Neural cell (in vitro differentiated cells): Measurements from ENCODE around the gene MAGI2. TPM values are rescaled to one million over a fixed set of nuclear protein-coding genes. Genes with fewer than 3 reads are reported as not detected.

Experiments
- H2AFZ ChIP-seq: fragments of 200-600, 300-800 bp; sonication (generic), shearing (Covaris generic); 2 replicates; pipeline ENCODE4 v1.6.0; 2014; ENCODE audit warnings: low read depth, mild to moderate bottlenecking, antibody characterized with exemption, low read length, moderate library complexity
- H3F3A ChIP-seq: fragments of 200-600 bp; shearing (Covaris generic); 2 replicates; pipeline ENCODE4 v1.6.1; 2016; ENCODE audit warnings: mild to moderate bottlenecking, moderate library complexity, mixed read lengths, antibody characterized with exemption, low read length; ENCODE audit not compliant: insufficient read depth, poor library complexity, severe bottlenecking
- H3K27ac ChIP-seq: fragments of 200-600, 300-800 bp; sonication (generic), shearing (Covaris generic); 2 replicates; pipeline ENCODE4 v1.5.1; 2014; ENCODE audit warnings: mild to moderate bottlenecking, low read length, moderate library complexity
- H3K27me3 ChIP-seq: fragments of 300-800, 200-600 bp; sonication (generic), shearing (Covaris generic); 2 replicates; pipeline ENCODE4 v1.6.0; 2014; ENCODE audit warnings: mild to moderate bottlenecking, low read depth, low read length, moderate library complexity; ENCODE audit not compliant: insufficient read depth
- H3K36me3 ChIP-seq: fragments of 300-800, 200-600 bp; sonication (generic), shearing (Covaris generic); 2 replicates; pipeline ENCODE4 v1.5.1; 2014; ENCODE audit warnings: mild to moderate bottlenecking, antibody characterized with exemption, low read length, moderate library complexity; ENCODE audit not compliant: insufficient read depth
- H3K4me2 ChIP-seq: fragments of 300-800, 200-600 bp; sonication (generic), shearing (Covaris generic); 2 replicates; pipeline ENCODE4 v1.6.0; 2014; ENCODE audit warnings: mild to moderate bottlenecking, low read length
- H3K4me3 ChIP-seq: fragments of 300-800, 200-600 bp; sonication (generic), shearing (Covaris generic); 2 replicates; pipeline ENCODE4 v1.5.1; 2014; ENCODE audit warnings: mild to moderate bottlenecking, low read length, moderate library complexity
- H3K79me2 ChIP-seq: fragments of 200-600 bp; shearing (Covaris generic); replicated peaks from 2 replicates; pipeline ENCODE4 v1.6.0; 2014; ENCODE audit warnings: mild to moderate bottlenecking, low read length, moderate library complexity; ENCODE audit not compliant: insufficient read depth
- H3K9ac ChIP-seq: fragments of 300-800, 200-600 bp; sonication (generic), shearing (Covaris generic); 2 replicates; pipeline ENCODE4 v1.6.1; 2016; ENCODE audit warnings: mild to moderate bottlenecking, low read length, mixed read lengths
- H3K9me2 ChIP-seq: fragments of 200-600 bp; shearing (Covaris generic); 2 replicates; pipeline ENCODE4 v1.6.1; 2016; ENCODE audit warnings: mild to moderate bottlenecking, low read length, mixed read lengths; ENCODE audit not compliant: insufficient read depth
- H3K9me3 ChIP-seq: fragments of 200-600, 300-800 bp; sonication (generic), shearing (Covaris generic); 2 replicates; pipeline ENCODE4 v1.6.1; 2016; ENCODE audit warnings: mild to moderate bottlenecking, mixed run types, low read length, moderate library complexity, mixed read lengths
- H4K20me1 ChIP-seq: fragments of 200-600 bp; shearing (Covaris generic); 2 replicates; pipeline ENCODE4 v1.6.1; 2016; ENCODE audit warnings: mild to moderate bottlenecking, mixed run types; ENCODE audit not compliant: insufficient read depth
- CTCF ChIP-seq: fragments of 450-650 bp; IDR thresholded peaks from 2 replicates; pipeline ENCODE4 v1.5.1; 2014; ENCODE audit warnings: antibody characterized with exemption, mild to moderate bottlenecking, moderate library complexity; ENCODE audit not compliant: poor library complexity, severe bottlenecking
- EP300 ChIP-seq: fragments of 450-650 bp; conservative IDR thresholded peaks from 2 replicates; pipeline ENCODE4 v1.6.1; 2014; ENCODE audit warnings: antibody characterized with exemption, mild to moderate bottlenecking, moderate library complexity; ENCODE audit not compliant: poor library complexity, severe bottlenecking
- EZH2 ChIP-seq: fragments of 200-600, 300-800 bp; shearing (Covaris generic), sonication (generic); IDR thresholded peaks from 2 replicates; pipeline ENCODE4 v1.6.1; 2014; ENCODE audit warnings: antibody characterized with exemption, low read length, borderline replicate concordance, mild to moderate bottlenecking; ENCODE audit not compliant: insufficient read depth, poor library complexity, severe bottlenecking
- MXI1 ChIP-seq: fragments of 450-650 bp; conservative IDR thresholded peaks from 2 replicates; pipeline ENCODE4 v1.6.1; 2014; ENCODE audit warnings: antibody characterized with exemption, mild to moderate bottlenecking; ENCODE audit not compliant: poor library complexity, severe bottlenecking
- POLR2AphosphoS5 ChIP-seq: IDR thresholded peaks from 2 replicates; pipeline ENCODE4 v1.6.1; 2012
- RAD21 ChIP-seq: fragments of 450-650 bp; conservative IDR thresholded peaks from 2 replicates; pipeline ENCODE4 v1.6.1; 2014; ENCODE audit warnings: antibody characterized with exemption, mild to moderate bottlenecking, moderate library complexity
- REST ChIP-seq: IDR thresholded peaks from 2 replicates; pipeline ENCODE4 v1.6.1; 2012; ENCODE audit warnings: borderline replicate concordance
- SMC3 ChIP-seq: fragments of 450-650 bp; conservative IDR thresholded peaks from 2 replicates; pipeline ENCODE4 v1.6.1; 2014; ENCODE audit warnings: antibody characterized with exemption, mild to moderate bottlenecking, moderate library complexity; ENCODE audit not compliant: poor library complexity
- TAF1 ChIP-seq: IDR thresholded peaks from 2 replicates; pipeline ENCODE4 v1.6.1; 2012; ENCODE audit warnings: low read depth
- polyA plus RNA-seq: library from polyadenylated mRNA; depleted of rRNA; stranded (reverse); fragments of >200 nt; gene quantifications from 2 replicates; pipeline ENCODE4 v1.2.3, GENCODE V29; 2014

The MAGI2 gene
- polyA plus RNA-seq, 1 donor from 2014 or later: 19.3 TPM

- Histone ChIP-seq H3K27me3 (no peaks in the 10 kb centered on the region), H3K9ac (no peak overlapping the region), H3K9me2 (no peaks in the 10 kb centered on the region), H3K27ac (no peak overlapping the region), H3K36me3 (no peaks in the 10 kb centered on the region), H3F3A (no peaks in the 10 kb centered on the region), H3K79me2 (peaks cover 33% of the 10 kb centered on the region), H3K9me3 (no peaks in the 10 kb centered on the region), H3K4me2 (no peak overlapping the region), H4K20me1 (no peaks in the 10 kb centered on the region), H2AFZ (no peak overlapping the region), H3K4me3 (no peak overlapping the region)
- TF ChIP-seq REST (no peak), EP300 (no peak), SMC3 (no peak), EZH2 (no peak), TAF1 (no peak), MXI1 (no peak), RAD21 (no peak), POLR2AphosphoS5 (no peak), CTCF (no peak)
Observed at GRCh38 chr7:78649236-78649635, 804.2 kb downstream of the MAGI2 start.

- no peak overlapping the region for H2AFZ ChIP-seq
- no peaks in the 10 kb centered on the region for H3K27me3 ChIP-seq
- H3K9me3 ChIP-seq: no peaks in the 10 kb centered on the region
- no peaks in the 10 kb centered on the region for H3K36me3 ChIP-seq
- H4K20me1 ChIP-seq: no peaks in the 10 kb centered on the region
- H3K79me2 ChIP-seq: peaks cover 41% of the 10 kb centered on the region
- H3K9me2 ChIP-seq: no peaks in the 10 kb centered on the region
- H3K4me3 ChIP-seq: no peak overlapping the region
- no peak overlapping the region for H3K4me2 ChIP-seq
- H3F3A ChIP-seq: no peaks in the 10 kb centered on the region
- no peak overlapping the region for H3K27ac ChIP-seq
- TF ChIP-seq SMC3: no peak
- no peak for TF ChIP-seq EP300
- TF ChIP-seq POLR2AphosphoS5: no peak
- TF ChIP-seq EZH2: no peak
- no peak for TF ChIP-seq MXI1
- no peak for TF ChIP-seq CTCF
- TF ChIP-seq RAD21: no peak
- TF ChIP-seq TAF1: no peak
- TF ChIP-seq REST: no peak
- H3K9ac ChIP-seq: no peak overlapping the region
Observed at GRCh38 chr7:78642751-78643150, 810.7 kb downstream of the MAGI2 start.
